Mucosa of rectum (tissue), 2 donors: Measurements from ENCODE around the gene COL18A1.
A peak's percentile ranks its signal among the peaks of the same experiment; 100 is the strongest.

Experiments used
- H3K27ac ChIP-seq, 2 donors: one replicate each; pipeline ENCODE4 v1.7.0; 2013; ENCODE audit warnings: inconsistent platforms in 2 of 2, low read depth in 2 of 2, low read length in 2 of 2
- H3K27me3 ChIP-seq, 2 donors: one replicate each; pipeline ENCODE4 v1.7.0; 2013; ENCODE audit warnings: low read length in 2 of 2; ENCODE audit not compliant: control insufficient read depth in 2 of 2, insufficient read depth in 2 of 2
- H3K36me3 ChIP-seq, 2 donors: one replicate each; pipeline ENCODE4 v1.7.0; 2013; ENCODE audit warnings: low read length in 2 of 2; ENCODE audit not compliant: control insufficient read depth in 2 of 2, insufficient read depth in 2 of 2
- H3K4me1 ChIP-seq, 2 donors: one replicate each; pipeline ENCODE4 v1.7.0; 2013; ENCODE audit warnings: low read length in 2 of 2, mild to moderate bottlenecking in 1 of 2; ENCODE audit not compliant: control insufficient read depth in 2 of 2, insufficient read depth in 2 of 2
- H3K4me3 ChIP-seq, 2 donors: one replicate each; pipeline ENCODE4 v1.7.0; 2013; ENCODE audit warnings: low read length in 2 of 2
- H3K9ac ChIP-seq, 2 donors: one replicate each; pipeline ENCODE4 v1.7.0; 2013; ENCODE audit warnings: low read length in 2 of 2, low read depth in 1 of 2, mild to moderate bottlenecking in 1 of 2
- H3K9me3 ChIP-seq, 2 donors: one replicate each; pipeline ENCODE4 v1.7.0; 2013; ENCODE audit warnings: low read length in 2 of 2; ENCODE audit not compliant: control insufficient read depth in 2 of 2
- donor health status: healthy.
- donor health status: Normal muscosa, but diverticular disease.

COL18A1 gene

GRCh38 chr21:45470773-45471524 lies 66.0 kb downstream of the COL18A1 start:
- peak overlapping the region in 1 of 2 donors; percentile 20 for H3K9ac ChIP-seq
- H3K27ac ChIP-seq: peak overlapping the region; percentile 64 to 77
- no peaks in the 10 kb centered on the region for H3K27me3 ChIP-seq
- H3K9me3 ChIP-seq: no peaks in the 10 kb centered on the region
- peak overlapping the region in 1 of 2 donors; percentile 20 for H3K4me3 ChIP-seq
- H3K4me1 ChIP-seq: peaks cover 3 to 9% of the 10 kb centered on the region in 2 donors
- peaks cover 0 to 3% of the 10 kb centered on the region in 2 donors for H3K36me3 ChIP-seq

DNA sequence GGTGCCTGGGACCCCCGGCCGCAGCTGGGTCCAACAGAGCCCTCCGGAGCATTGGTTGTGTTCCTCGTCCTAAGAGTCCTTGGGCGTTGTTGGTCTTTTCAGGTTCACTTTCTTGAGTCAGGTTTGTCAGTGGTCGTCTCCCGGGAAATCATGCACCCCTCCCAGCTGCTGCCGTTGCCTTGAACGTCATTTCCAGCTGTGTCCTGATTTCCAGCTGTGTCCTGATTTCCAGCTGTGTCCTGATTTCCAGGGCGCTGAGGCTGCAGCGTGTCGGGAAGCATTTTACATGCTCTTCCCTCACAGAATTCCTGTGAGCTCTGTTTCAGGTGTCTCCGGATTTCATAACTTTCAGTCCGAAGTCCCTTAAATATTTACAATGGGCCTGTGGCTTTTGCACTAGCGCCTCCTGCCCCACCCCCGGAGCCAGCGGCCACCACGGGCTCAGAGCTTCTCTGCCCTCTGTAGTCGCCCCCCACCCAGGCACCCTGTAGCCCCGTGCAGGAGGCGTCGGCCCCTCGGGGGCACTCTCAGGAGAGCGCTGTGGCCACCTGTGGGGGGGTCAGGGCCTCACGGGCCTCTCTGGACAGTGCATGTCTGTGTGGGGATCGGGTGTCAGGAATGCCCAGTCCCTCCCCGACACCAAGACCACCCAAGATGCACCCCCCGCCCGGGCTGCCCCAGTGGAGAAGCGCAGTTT lies 66.7 kb downstream of the COL18A1 start:
- H3K4me3 ChIP-seq: peak overlapping the region in 1 of 2 donors; percentile 20
- peaks cover 0 to 6% of the 10 kb centered on the region in 2 donors for H3K36me3 ChIP-seq
- no peaks in the 10 kb centered on the region for H3K9me3 ChIP-seq
- H3K27ac ChIP-seq: peak overlapping the region; percentile 64 to 77
- H3K4me1 ChIP-seq: peaks cover 3 to 9% of the 10 kb centered on the region in 2 donors
- no peak overlapping the region for H3K9ac ChIP-seq
- no peaks in the 10 kb centered on the region for H3K27me3 ChIP-seq

- no peaks in the 10 kb centered on the region for H3K9me3 ChIP-seq
- H3K36me3 ChIP-seq: peaks cover 0 to 6% of the 10 kb centered on the region in 2 donors
- no peaks in the 10 kb centered on the region for H3K27me3 ChIP-seq
- no peak overlapping the region for H3K4me3 ChIP-seq
- no peak overlapping the region for H3K9ac ChIP-seq
- H3K4me1 ChIP-seq: peaks cover 3 to 10% of the 10 kb centered on the region in 2 donors
- no peak overlapping the region for H3K27ac ChIP-seq
Observed at GRCh38 chr21:45472445-45473365, 67.7 kb downstream of the COL18A1 start.

DNA sequence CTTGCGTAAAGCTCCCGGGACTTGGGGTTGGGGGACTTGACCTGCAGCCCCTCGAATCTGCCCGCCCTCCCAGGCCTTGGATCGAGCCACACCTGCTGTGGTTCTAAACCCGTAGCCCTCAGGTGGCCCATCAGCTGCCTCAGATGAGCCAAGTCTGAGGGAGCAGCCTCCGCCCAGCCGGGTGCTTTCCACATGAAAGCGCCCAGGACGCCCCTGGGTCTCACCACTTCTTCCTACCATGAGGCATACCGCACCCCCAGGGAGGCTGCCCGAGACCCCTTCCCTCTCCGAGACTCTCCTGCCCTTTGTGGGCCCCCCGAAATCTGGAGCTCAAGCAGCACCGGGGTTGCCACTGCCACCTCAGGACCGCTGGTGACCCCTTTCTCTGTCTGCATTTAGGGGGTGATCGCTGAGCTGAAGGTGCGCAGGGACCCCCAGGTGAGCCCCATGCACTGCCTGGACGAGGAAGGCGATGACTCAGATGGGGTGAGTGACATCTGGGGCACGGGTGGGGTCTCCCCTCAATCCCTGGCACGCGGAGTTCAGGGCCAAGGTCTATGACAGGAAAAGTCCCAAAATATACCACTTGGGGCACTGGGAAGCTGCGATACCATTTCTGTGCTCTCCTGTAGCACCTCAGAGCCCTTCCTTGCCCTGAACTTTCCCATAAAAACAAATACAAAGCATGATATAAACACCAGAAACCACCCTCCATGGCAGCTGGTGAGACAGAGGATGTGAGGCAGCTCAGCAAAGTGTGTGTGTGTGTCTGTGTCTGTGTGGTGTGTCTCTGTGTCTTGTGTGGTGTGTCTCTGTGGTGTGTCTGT lies 68.7 kb downstream of the COL18A1 start:
- H3K36me3 ChIP-seq: peaks cover 0 to 6% of the 10 kb centered on the region in 2 donors
- no peaks in the 10 kb centered on the region for H3K9me3 ChIP-seq
- peaks cover 3 to 17% of the 10 kb centered on the region in 2 donors for H3K4me1 ChIP-seq
- H3K27me3 ChIP-seq: no peaks in the 10 kb centered on the region
- no peak overlapping the region for H3K9ac ChIP-seq
- H3K27ac ChIP-seq: no peak overlapping the region
- H3K4me3 ChIP-seq: no peak overlapping the region

DNA sequence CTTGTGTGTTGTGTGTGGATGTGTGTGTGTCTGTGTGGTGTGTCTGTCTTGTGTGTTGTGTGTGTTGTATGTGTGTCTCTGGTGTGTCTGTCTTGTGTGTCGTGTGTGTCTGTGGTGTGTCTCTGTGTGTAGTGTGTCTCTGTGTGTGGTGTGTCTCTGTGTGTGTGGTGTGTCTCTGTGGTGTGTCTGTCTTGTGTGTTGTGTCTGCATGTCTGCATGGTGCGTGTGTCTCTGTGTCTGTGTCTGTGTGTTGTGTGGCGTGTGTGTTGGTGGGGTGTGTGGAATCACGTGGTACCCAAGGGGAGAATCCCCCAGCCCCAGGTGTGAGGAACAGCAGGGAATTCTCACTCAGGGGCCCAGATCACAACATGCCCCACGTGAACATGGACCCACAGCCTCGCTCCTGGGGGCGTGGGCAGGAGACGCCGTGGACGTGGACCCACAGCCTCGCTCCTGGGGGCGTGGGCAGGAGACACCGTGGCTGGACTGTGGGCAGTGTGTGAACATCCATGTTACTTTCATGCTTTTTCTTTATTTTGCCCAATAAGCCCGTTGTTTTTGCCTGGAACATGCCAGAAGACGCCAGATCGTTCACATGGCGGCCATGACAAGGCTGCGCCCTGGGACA lies 69.5 kb downstream of the COL18A1 start:
- Histone ChIP-seq H3K36me3 (peaks cover 0 to 12% of the 10 kb centered on the region in 2 donors), H3K27me3 (no peaks in the 10 kb centered on the region), H3K9ac (no peak overlapping the region), H3K4me3 (no peak overlapping the region), H3K4me1 (peaks cover 3 to 17% of the 10 kb centered on the region in 2 donors), H3K27ac (no peak overlapping the region), H3K9me3 (no peaks in the 10 kb centered on the region)

DNA sequence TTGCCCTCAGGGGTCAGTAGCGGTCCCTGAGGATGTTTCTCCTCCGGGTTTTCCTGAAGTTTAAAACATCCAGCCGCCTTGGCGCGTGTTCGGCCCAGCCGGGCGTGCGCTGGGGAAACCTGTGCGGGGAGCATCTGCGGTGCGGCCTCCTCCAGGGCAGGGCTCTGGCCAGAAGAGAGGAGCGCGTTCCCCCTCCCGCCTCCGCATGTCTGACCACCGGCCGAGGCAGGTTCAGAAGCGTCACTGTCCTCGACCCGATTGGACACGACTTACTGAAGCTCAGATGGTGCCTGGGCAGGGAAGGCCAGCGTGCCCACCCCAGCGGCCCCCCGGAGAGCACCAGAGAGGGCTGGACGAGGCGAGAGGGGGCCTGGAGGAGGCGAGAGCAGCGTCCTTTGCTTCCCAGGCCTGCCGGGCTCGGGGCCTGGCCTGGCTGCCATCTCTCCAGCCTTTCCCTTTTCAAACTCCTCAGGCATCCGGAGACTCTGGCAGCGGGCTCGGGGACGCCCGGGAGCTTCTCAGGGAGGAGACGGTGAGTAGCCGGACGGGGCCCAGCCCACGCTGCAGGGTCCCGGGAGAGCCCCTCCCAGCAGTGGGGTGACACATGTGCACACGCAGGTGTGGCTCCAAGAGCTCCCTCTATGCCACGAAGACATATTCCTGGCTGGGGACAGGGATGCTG lies 70.2 kb downstream of the COL18A1 start:
- Histone ChIP-seq H3K9me3 (no peaks in the 10 kb centered on the region), H3K4me1 (peaks cover 3 to 17% of the 10 kb centered on the region in 2 donors), H3K27ac (no peak overlapping the region), H3K4me3 (no peak overlapping the region), H3K36me3 (peaks cover 0 to 12% of the 10 kb centered on the region in 2 donors), H3K9ac (no peak overlapping the region), H3K27me3 (no peaks in the 10 kb centered on the region)

GRCh38 chr21:45475797-45476570 lies 71.0 kb downstream of the COL18A1 start:
- H3K9me3 ChIP-seq: no peaks in the 10 kb centered on the region
- H3K27ac ChIP-seq: no peak overlapping the region
- no peak overlapping the region for H3K4me3 ChIP-seq
- no peaks in the 10 kb centered on the region for H3K27me3 ChIP-seq
- H3K4me1 ChIP-seq: peaks cover 3 to 14% of the 10 kb centered on the region in 2 donors
- peaks cover 0 to 12% of the 10 kb centered on the region in 2 donors for H3K36me3 ChIP-seq
- no peak overlapping the region for H3K9ac ChIP-seq

GRCh38 chr21:45476582-45476981 lies 71.6 kb downstream of the COL18A1 start:
- Histone ChIP-seq H3K36me3 (peaks cover 0 to 12% of the 10 kb centered on the region in 2 donors), H3K27ac (no peak overlapping the region), H3K27me3 (no peaks in the 10 kb centered on the region), H3K4me1 (peaks cover 3 to 10% of the 10 kb centered on the region in 2 donors), H3K4me3 (no peak overlapping the region), H3K9me3 (no peaks in the 10 kb centered on the region), H3K9ac (no peak overlapping the region)
